Spinal cord (tissue), 10 donors: ENCODE measurements around the gene F12. TPM values are rescaled to one million over a fixed set of nuclear protein-coding genes. Genes with fewer than 3 reads are reported as not detected.
"Not testable (repeated sequence)": the region's sequence is repeated elsewhere in the genome, so short reads cannot be mapped to it uniquely, and the experiment has no call there.

Experiments used
- DNase-seq, 6 donors: peaks; one replicate each; pipeline versions ENCODE4 v3.0.0 to v3.0.0-alpha.2; 2013 to 2015; ENCODE audit warnings: low spot score in 6 of 6, low read depth in 4 of 6
- H3K27ac ChIP-seq: one replicate; pipeline ENCODE4 v1.5.1; 2013; ENCODE audit warnings: low read depth, low read length, control low read depth
- H3K27me3 ChIP-seq: one replicate; pipeline ENCODE4 v1.6.1; 2013; ENCODE audit warnings: low read length; ENCODE audit not compliant: control insufficient read depth, insufficient read depth
- H3K36me3 ChIP-seq: one replicate; pipeline ENCODE4 v1.6.1; 2013; ENCODE audit warnings: low read length; ENCODE audit not compliant: control insufficient read depth, insufficient read depth
- H3K4me1 ChIP-seq: one replicate; pipeline ENCODE4 v1.6.1; 2013; ENCODE audit warnings: low read length; ENCODE audit not compliant: control insufficient read depth, insufficient read depth
- H3K4me3 ChIP-seq: one replicate; pipeline ENCODE4 v1.5.1; 2013; ENCODE audit warnings: low read depth, low read length, control low read depth
- H3K9me3 ChIP-seq: one replicate; pipeline ENCODE4 v1.6.1; 2013; ENCODE audit warnings: low read length; ENCODE audit not compliant: control insufficient read depth, insufficient read depth
- WGBS: methylation state at CpG from one replicate; pipeline ENCODE4 v1.1.5; 2013; ENCODE audit warnings: missing lambda C conversion rate; ENCODE audit not compliant: insufficient coverage; 5-methylcytosine and 5-hydroxymethylcytosine counted together
- polyA plus RNA-seq, 2 donors: library from polyadenylated mRNA; unstranded; fragments of 120-200 nt; gene quantifications; one replicate each; pipeline ENCODE4 v1.2.1, GENCODE V29; 2013; ENCODE audit not compliant: insufficient read length in 2 of 2
- total RNA-seq, 2 donors: library from RNA; depleted of rRNA in 1 of 2; stranded (reverse); fragments of 120-200 nt in 1 of 2; fragments of >200 nt in 1 of 2; gene quantifications; one replicate each; pipeline versions ENCODE4 v1.2.3 to v1.2.4, GENCODE V29; 2013 to 2014
- donor health status: healthy.

Gene F12
- total and polyA plus RNA-seq, 4 donors = 1.9 to 15.1 (median 8.9) TPM

DNA sequence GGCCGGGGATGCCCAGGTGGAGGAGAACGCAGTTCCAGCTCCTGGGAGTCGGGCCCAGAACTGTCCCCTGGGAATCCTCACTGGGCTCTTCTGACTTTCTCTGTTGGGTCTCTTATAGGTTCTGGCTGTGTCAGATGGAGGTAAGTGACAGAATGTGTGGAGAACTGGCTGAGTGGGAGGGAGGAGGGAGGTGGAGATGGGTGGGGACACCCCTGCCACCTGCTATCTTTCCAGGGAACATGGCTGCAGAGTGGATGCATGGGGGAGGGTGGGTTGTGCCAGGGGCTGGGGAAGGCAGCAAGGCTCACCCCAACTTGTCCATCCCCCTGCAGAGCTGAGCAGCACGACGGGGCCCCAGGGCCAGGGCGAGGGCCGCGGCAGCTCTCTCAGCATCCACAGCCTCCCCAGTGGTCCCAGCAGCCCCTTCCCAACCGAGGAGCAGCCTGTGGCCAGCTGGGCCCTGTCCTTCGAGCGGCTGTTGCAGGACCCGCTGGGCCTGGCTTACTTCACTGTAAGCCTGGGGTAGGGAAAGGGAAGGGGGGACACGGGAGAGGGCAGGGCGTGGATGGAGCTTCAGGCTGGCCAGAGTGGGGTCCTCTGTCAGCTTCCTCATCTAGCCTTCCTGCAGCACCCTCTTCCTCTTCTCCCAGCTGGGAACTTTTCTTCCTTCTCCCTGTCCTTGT is 43.4 kb downstream of the F12 start:
- H3K27ac ChIP-seq = peak overlapping the region; percentile 95
- WGBS = 69% methylated on average over 12 of the region's 14 CpGs
- H3K4me1 ChIP-seq = peaks cover 37% of the 10 kb centered on the region
- H3K36me3 ChIP-seq = no peaks in the 10 kb centered on the region
- DNase-seq = no peak
- peaks cover 44% of the 10 kb centered on the region for H3K27me3 ChIP-seq
- H3K4me3 ChIP-seq = no peak overlapping the region
- no peaks in the 10 kb centered on the region for H3K9me3 ChIP-seq

GRCh38 chr5:177364159-177364962 is 45.0 kb downstream of the F12 start:
- H3K9me3 ChIP-seq = no peaks in the 10 kb centered on the region
- H3K4me1 ChIP-seq = peaks cover 33% of the 10 kb centered on the region
- no peaks in the 10 kb centered on the region for H3K36me3 ChIP-seq
- H3K27me3 ChIP-seq = peaks cover 42% of the 10 kb centered on the region
- H3K4me3 ChIP-seq = no peak overlapping the region
- 74% methylated on average over 8 of the region's 11 CpGs for WGBS
- no peak overlapping the region for H3K27ac ChIP-seq
- DNase-seq = no peak

GRCh38 chr5:177363565-177363964 is 45.8 kb downstream of the F12 start:
- no peak overlapping the region for H3K4me3 ChIP-seq
- peaks cover 34% of the 10 kb centered on the region for H3K27me3 ChIP-seq
- H3K9me3 ChIP-seq = no peaks in the 10 kb centered on the region
- H3K4me1 ChIP-seq = peaks cover 32% of the 10 kb centered on the region
- no peak overlapping the region for H3K27ac ChIP-seq
- 40% methylated on average over 1 of the region's 10 CpGs for WGBS
- no peak for DNase-seq
- H3K36me3 ChIP-seq = no peaks in the 10 kb centered on the region

GRCh38 chr5:177362610-177363507 is 46.5 kb downstream of the F12 start:
- Histone ChIP-seq H3K27ac (no peak overlapping the region), H3K36me3 (no peaks in the 10 kb centered on the region), H3K9me3 (no peaks in the 10 kb centered on the region), H3K27me3 (peaks cover 33% of the 10 kb centered on the region), H3K4me3 (peak overlapping the region; percentile 41), H3K4me1 (peaks cover 26% of the 10 kb centered on the region)
- DNase-seq = peak in 2 of 6 donors; percentile 32 to 63
- WGBS = 8% methylated on average over 55 of the region's 59 CpGs

GRCh38 chr5:177362292-177362609 is 47.1 kb downstream of the F12 start:
- Histone ChIP-seq H3K4me3 (no peak overlapping the region), H3K4me1 (peaks cover 20% of the 10 kb centered on the region), H3K27ac (no peak overlapping the region), H3K9me3 (no peaks in the 10 kb centered on the region), H3K36me3 (no peaks in the 10 kb centered on the region), H3K27me3 (peaks cover 31% of the 10 kb centered on the region)
- DNase-seq = no peak
- 46% methylated on average over 6 of the region's 8 CpGs for WGBS

GRCh38 chr5:177361418-177362291 is 47.7 kb downstream of the F12 start:
- no peak overlapping the region for H3K4me3 ChIP-seq
- WGBS = 85% methylated on average over 6 of the region's 6 CpGs
- H3K27ac ChIP-seq = no peak overlapping the region
- no peak for DNase-seq
- peaks cover 25% of the 10 kb centered on the region for H3K27me3 ChIP-seq
- no peaks in the 10 kb centered on the region for H3K9me3 ChIP-seq
- H3K4me1 ChIP-seq = peaks cover 14% of the 10 kb centered on the region
- no peaks in the 10 kb centered on the region for H3K36me3 ChIP-seq

DNA sequence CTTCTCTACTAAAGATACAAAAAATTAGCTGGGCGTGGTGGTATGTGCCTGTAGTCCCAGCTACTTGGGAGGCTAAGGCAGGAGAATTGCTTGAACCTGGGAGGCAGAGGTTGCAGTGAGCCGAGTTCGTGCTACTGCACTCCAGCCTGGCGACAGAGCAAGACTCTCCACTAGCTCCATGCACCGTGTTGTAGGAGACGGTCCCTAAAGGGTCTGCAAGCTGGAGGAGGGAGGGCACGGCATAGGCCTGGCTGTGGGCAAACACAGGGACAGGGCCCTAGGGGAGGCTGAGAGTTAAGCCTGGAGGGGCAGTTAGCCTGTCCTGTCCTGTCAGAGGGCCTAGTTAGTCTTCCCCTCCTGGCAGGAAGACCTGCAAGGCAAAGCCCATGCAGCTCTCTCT is 48.6 kb downstream of the F12 start:
- WGBS = 76% methylated on average over 7 of the region's 7 CpGs
- Histone ChIP-seq H3K4me1 (peaks cover 10% of the 10 kb centered on the region), H3K27me3 (peaks cover 23% of the 10 kb centered on the region)
- DNase-seq, H3K4me3 ChIP-seq, H3K27ac ChIP-seq, H3K36me3 ChIP-seq, H3K9me3 ChIP-seq: not testable (repeated sequence)

DNA sequence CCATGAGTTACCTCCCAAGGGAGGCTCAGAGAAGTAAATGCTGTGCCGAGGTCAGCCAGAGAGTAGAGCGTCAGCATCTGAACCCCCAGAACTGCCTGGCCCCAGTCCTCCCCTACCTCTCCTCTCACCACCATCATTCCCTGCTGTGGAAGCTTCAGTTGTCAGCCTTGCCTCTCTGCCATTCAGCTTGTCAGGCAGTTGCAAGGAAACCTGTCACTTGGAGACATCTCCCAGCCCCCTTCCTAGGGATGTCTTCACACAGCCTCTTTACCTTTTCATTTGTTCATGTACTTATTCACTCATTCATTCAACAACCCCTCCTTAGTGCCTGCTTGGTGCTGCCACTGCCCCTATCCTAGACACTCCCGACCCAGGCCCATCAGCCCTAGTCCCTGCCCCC is 49.5 kb downstream of the F12 start:
- no peak for DNase-seq
- Histone ChIP-seq H3K9me3 (no peaks in the 10 kb centered on the region), H3K4me3 (no peak overlapping the region), H3K27ac (no peak overlapping the region), H3K36me3 (no peaks in the 10 kb centered on the region), H3K27me3 (peaks cover 26% of the 10 kb centered on the region), H3K4me1 (peaks cover 10% of the 10 kb centered on the region)
- 77% methylated on average over 3 of the region's 3 CpGs for WGBS

DNA sequence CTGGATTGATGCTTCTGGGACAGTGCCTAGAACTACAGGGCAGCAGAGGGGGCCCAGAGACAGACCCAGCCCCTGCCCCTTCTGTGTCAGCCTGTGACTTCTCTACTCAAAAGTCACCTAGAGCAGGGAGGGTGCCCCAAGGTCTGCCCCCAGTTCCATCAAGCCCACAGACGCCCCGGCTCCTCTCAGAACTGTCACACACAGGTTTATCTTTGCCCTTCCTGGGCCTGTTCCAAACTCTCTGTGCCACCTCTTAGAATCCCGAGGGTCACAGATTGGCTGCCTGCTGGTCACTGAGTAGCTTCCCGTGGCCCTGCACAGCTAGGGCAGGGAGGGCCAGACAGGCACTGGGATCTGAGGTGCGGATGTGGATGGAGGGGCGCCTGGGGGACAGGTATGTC is 49.9 kb downstream of the F12 start:
- peaks cover 23% of the 10 kb centered on the region for H3K27me3 ChIP-seq
- H3K4me3 ChIP-seq = no peak overlapping the region
- no peak overlapping the region for H3K27ac ChIP-seq
- no peaks in the 10 kb centered on the region for H3K36me3 ChIP-seq
- no peaks in the 10 kb centered on the region for H3K9me3 ChIP-seq
- 83% methylated on average over 5 of the region's 6 CpGs for WGBS
- DNase-seq = no peak
- peaks cover 10% of the 10 kb centered on the region for H3K4me1 ChIP-seq
